Adrenal gland (tissue), 12 donors: ENCODE results near the gene OR52B6. TPM values are rescaled to one million over a fixed set of nuclear protein-coding genes. Genes with fewer than 3 reads are reported as not detected.

Experiments used
- DNase-seq, 7 donors: peaks; one replicate each; pipeline ENCODE4 v3.0.0-alpha.2; 2019 to 2020
- H3K27ac ChIP-seq, 5 donors: fragments of 200-600 bp; sonication (generic) in 4 of 5; 1 replicate in 3 of 5; 2 replicates in 2 of 5; pipeline versions ENCODE4 v1.5.1 to v1.8.0; 2016 to 2020; ENCODE audit warnings: mild to moderate bottlenecking in 1 of 5
- H3K27me3 ChIP-seq: fragments of 200-600 bp; 2 replicates; pipeline ENCODE4 v1.8.0; 2021
- H3K36me3 ChIP-seq, 2 donors: fragments of 200-600 bp; replicated peaks in 1 of 2; 1 replicate in 1 of 2; 2 replicates in 1 of 2; pipeline versions ENCODE4 v1.5.1 to v1.8.0; 2018 to 2022
- H3K4me1 ChIP-seq, 2 donors: fragments of 200-600 bp; replicated peaks in 1 of 2; 1 replicate in 1 of 2; 2 replicates in 1 of 2; pipeline versions ENCODE4 v1.5.1 to v1.8.0; 2018 to 2021
- H3K4me3 ChIP-seq, 4 donors: fragments of 200-600 bp; sonication (generic) in 3 of 4; one replicate each; pipeline ENCODE4 v1.5.1; 2016 to 2018
- H3K9me3 ChIP-seq, 3 donors: fragments of 200-600 bp; sonication (generic) in 1 of 3; replicated peaks in 1 of 3; 1 replicate in 2 of 3; 2 replicates in 1 of 3; pipeline versions ENCODE4 v1.5.1 to v1.8.0; 2016 to 2021
- POLR2A ChIP-seq, 2 donors: fragments of 450-650 bp; IDR thresholded peaks; one replicate each; pipeline ENCODE4 v1.6.1; 2017; ENCODE audit warnings: antibody characterized with exemption in 2 of 2, mild to moderate bottlenecking in 2 of 2, moderate library complexity in 1 of 2
- WGBS, 4 donors: extraction: QIAGEN DNeasy Blood & Tissue Kit in 2 of 4; methylation state at CpG; one replicate each; pipeline versions ENCODE4 v1.1.5 to v1.1.7; 2013 to 2017; 5-methylcytosine and 5-hydroxymethylcytosine counted together
- intact Hi-C, 2 donors: fragments of 100-400 bp; cut with DNase I; formaldehyde crosslinking; loops; one replicate each; pipeline versions ENCODE4 v1.14.1 to v1.15.0; 2022 to 2023
- polyA plus RNA-seq, 3 donors: library from polyadenylated mRNA; stranded (reverse); fragments of 200-250 nt in 2 of 3; fragments of 350-450 nt in 1 of 3; fragmentation: Illumina TruSeq in 1 of 3; extraction: RNeasy Lipid Tissue Mini Kit (QIAGEN cat#74804) in 1 of 3; gene quantifications; one replicate each; pipeline ENCODE4 v1.2.3, GENCODE V29; 2013 to 2014
- total RNA-seq, 9 donors: library from RNA; depleted of rRNA in 4 of 9; stranded (reverse); fragments of >200 nt in 4 of 9; fragments of 120-200 nt in 1 of 9; fragmentation: NEBNext Ultra II Directional in 1 of 9; extraction: Animal tissue kit (Norgen Biotek cat#: 25700) in 1 of 9; gene quantifications; one replicate each; pipeline versions ENCODE4 v1.1.0 to v1.2.4, GENCODE V29; 2013 to 2023
- TF ChIP-seq, protein P1 (sequence below), 6 experiments: fragments of 450-650 bp in 4 of 6; fragments of 200-600 bp in 2 of 6; sonication (generic) in 1 of 6; IDR thresholded peaks; 1 replicate in 5 of 6; 2 replicates in 1 of 6; pipeline versions ENCODE4 v1.5.1 to v1.8.0; 2016 to 2021; ENCODE audit warnings: antibody characterized with exemption in 6 of 6, mild to moderate bottlenecking in 2 of 6, moderate library complexity in 1 of 6
- donor health status: healthy with polysubstance abuse.
- donor health status: Bipolar disorder and iron deficiency.
- donor health status: DM: yes; HTN: yes; CAD: no.
- donor health status: DM: no; HTN: no; CAD: no.
- donor health status: DM: no; HTN: no; CAD: no.
- donor health status: DM: yes; HTN: yes; CAD: no.

The OR52B6 gene
- total and polyA plus RNA-seq, 12 donors = not detected

DNA sequence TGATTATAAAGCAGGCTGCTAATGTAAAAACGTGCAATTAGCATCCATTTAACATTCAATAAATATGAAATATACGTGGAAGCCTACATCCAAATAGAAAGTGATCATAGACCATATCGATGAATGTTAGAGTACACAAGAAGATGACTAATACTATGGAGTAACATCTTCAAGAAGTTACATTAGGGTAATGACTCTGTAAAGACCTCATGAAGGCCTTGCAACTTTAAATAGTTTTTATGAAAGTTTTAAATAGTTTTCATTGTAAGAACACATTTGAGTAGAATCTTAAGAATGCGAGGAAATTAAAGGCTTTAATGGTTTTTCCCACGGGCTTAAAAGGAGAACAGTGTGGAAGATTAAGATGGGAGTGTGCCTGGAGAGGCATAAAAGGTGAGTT is 45.5 kb downstream of the OR52B6 start:
- intact Hi-C loops = no loop called here
- Histone ChIP-seq H3K9me3 (no peaks in the 10 kb centered on the region), H3K4me1 (peaks cover 15 to 21% of the 10 kb centered on the region in 2 donors), H3K27ac (no peak overlapping the region), H3K4me3 (peak overlapping the region in 1 of 4 donors; percentile 56), H3K27me3 (no peaks in the 10 kb centered on the region), H3K36me3 (no peaks in the 10 kb centered on the region)
- DNase-seq = no peak
- TF ChIP-seq, protein P1, sequence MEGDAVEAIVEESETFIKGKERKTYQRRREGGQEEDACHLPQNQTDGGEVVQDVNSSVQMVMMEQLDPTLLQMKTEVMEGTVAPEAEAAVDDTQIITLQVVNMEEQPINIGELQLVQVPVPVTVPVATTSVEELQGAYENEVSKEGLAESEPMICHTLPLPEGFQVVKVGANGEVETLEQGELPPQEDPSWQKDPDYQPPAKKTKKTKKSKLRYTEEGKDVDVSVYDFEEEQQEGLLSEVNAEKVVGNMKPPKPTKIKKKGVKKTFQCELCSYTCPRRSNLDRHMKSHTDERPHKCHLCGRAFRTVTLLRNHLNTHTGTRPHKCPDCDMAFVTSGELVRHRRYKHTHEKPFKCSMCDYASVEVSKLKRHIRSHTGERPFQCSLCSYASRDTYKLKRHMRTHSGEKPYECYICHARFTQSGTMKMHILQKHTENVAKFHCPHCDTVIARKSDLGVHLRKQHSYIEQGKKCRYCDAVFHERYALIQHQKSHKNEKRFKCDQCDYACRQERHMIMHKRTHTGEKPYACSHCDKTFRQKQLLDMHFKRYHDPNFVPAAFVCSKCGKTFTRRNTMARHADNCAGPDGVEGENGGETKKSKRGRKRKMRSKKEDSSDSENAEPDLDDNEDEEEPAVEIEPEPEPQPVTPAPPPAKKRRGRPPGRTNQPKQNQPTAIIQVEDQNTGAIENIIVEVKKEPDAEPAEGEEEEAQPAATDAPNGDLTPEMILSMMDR (IDR thresholded peaks at IDR 0.05) = no peak
- no peak for TF ChIP-seq POLR2A (IDR thresholded peaks at IDR 0.05)
- 68 to 80% (median 75%) methylated on average over 5 of the region's 5 CpGs for WGBS, 4 donors

DNA sequence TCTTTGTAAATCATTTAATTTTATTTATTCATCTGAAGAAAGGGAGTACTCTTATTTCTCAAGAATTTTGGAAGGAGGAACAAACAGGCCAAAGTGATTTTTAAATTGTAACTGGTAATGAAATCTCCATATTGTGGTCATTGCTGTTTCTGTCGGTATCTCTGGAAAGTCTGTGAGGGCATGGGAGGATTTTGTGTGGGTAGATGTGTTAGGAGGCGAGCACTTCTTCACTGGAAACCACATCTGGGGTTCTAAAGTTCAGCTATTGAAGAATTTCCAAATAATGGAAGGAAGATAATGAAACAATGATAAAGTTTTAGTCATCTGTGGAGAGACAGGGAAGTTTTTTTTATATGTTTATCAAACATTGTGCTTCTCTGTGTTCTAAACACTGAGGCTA is 50.7 kb downstream of the OR52B6 start:
- intact Hi-C loops = no loop called here
- Histone ChIP-seq H3K27me3 (no peaks in the 10 kb centered on the region), H3K27ac (no peak overlapping the region), H3K4me3 (no peak overlapping the region), H3K4me1 (peaks cover 0 to under 1% of the 10 kb centered on the region in 2 donors), H3K9me3 (no peaks in the 10 kb centered on the region), H3K36me3 (peaks cover 0 to 24% of the 10 kb centered on the region in 2 donors)
- WGBS, 4 donors = 84 to 90% (median 86%) methylated on average over 2 of the region's 2 CpGs
- DNase-seq = no peak
- TF ChIP-seq, protein P1 (IDR thresholded peaks at IDR 0.05) = no peak
- TF ChIP-seq POLR2A (IDR thresholded peaks at IDR 0.05) = no peak

Other genes starting within 250 kb of the OR52B6 start
- 1 to 10 TPM in 1 of 9 donors, under 1 TPM in 5, not detected in 3; 0.32 to 2.9 (median 0.53) TPM for gene OR51B5, start 237.4 kb upstream of the OR52B6 start, total RNA-seq
- gene OR51B5, start 237.4 kb upstream of the OR52B6 start, polyA plus RNA-seq = under 1 TPM in 2 of 3 donors, not detected in 1; 0.16 TPM
- not detected for gene OR51B6, start 229.4 kb upstream of the OR52B6 start, total RNA-seq
- gene OR51B6, start 229.4 kb upstream of the OR52B6 start, polyA plus RNA-seq = not detected
- gene OR51M1, start 197.1 kb upstream of the OR52B6 start, total RNA-seq = not detected
- gene OR51M1, start 197.1 kb upstream of the OR52B6 start, polyA plus RNA-seq = not detected
- gene OR51Q1, start 158.8 kb upstream of the OR52B6 start, total RNA-seq = not detected
- not detected for gene OR51Q1, start 158.8 kb upstream of the OR52B6 start, polyA plus RNA-seq
- under 1 TPM in 3 of 9 donors, not detected in 6; 0.34 to 0.94 (median 0.61) TPM for gene OR51I1, start 139.4 kb upstream of the OR52B6 start, total RNA-seq
- not detected for gene OR51I1, start 139.4 kb upstream of the OR52B6 start, polyA plus RNA-seq
- not detected for gene OR51I2, start 131.6 kb upstream of the OR52B6 start, total RNA-seq
- gene OR51I2, start 131.6 kb upstream of the OR52B6 start, polyA plus RNA-seq = not detected
- gene OR52D1, start 92.2 kb upstream of the OR52B6 start, total RNA-seq = not detected
- gene OR52D1, start 92.2 kb upstream of the OR52B6 start, polyA plus RNA-seq = not detected
- under 1 TPM in 6 of 9 donors, not detected in 3; 0.25 to 0.67 (median 0.48) TPM for gene UBQLN3, start 70.9 kb upstream of the OR52B6 start, total RNA-seq
- gene UBQLN3, start 70.9 kb upstream of the OR52B6 start, polyA plus RNA-seq = not detected
- gene UBQLNL, start 64.2 kb upstream of the OR52B6 start, total RNA-seq = 1 to 10 TPM in 3 of 9 donors, under 1 TPM in 5, not detected in 1; 0.29 to 1.4 (median 0.65) TPM
- 1 to 10 TPM in 2 of 3 donors, under 1 TPM in 1; 0.26 to 1.1 (median 1.0) TPM for gene UBQLNL, start 64.2 kb upstream of the OR52B6 start, polyA plus RNA-seq
- gene OR52H1, start 32.3 kb upstream of the OR52B6 start, total RNA-seq = 1 to 10 TPM in 2 of 9 donors, under 1 TPM in 2, not detected in 5; 0.22 to 1.6 (median 0.69) TPM
- gene OR52H1, start 32.3 kb upstream of the OR52B6 start, polyA plus RNA-seq = not detected
- 10 to 100 TPM in 1 of 9 donors, 1 to 10 TPM in 8; 2.9 to 29.3 (median 5.3) TPM for gene TRIM6, start 15.8 kb downstream of the OR52B6 start, total RNA-seq
- gene TRIM6, start 15.8 kb downstream of the OR52B6 start, polyA plus RNA-seq = 1 to 10 TPM; 2.3 to 6.0 (median 3.6) TPM
- 10 to 100 TPM in 7 of 9 donors, 1 to 10 TPM in 2; 5.9 to 22.1 (median 12.0) TPM for gene TRIM34, start 44.1 kb downstream of the OR52B6 start, total RNA-seq
- gene TRIM34, start 44.1 kb downstream of the OR52B6 start, polyA plus RNA-seq = 10 to 100 TPM in 1 of 3 donors, 1 to 10 TPM in 2; 5.0 to 11.2 (median 7.6) TPM
- gene TRIM5, start 104.2 kb downstream of the OR52B6 start, total RNA-seq = 10 to 100 TPM; 23.1 to 36.4 (median 31.5) TPM
- 10 to 100 TPM in 2 of 3 donors, 1 to 10 TPM in 1; 8.2 to 33.5 (median 12.6) TPM for gene TRIM5, start 104.2 kb downstream of the OR52B6 start, polyA plus RNA-seq
- gene TRIM22, start 108.9 kb downstream of the OR52B6 start, total RNA-seq = 10 to 100 TPM in 8 of 9 donors, 1 to 10 TPM in 1; 5.1 to 71.8 (median 27.2) TPM
- 10 to 100 TPM; 15.7 to 23.2 (median 18.0) TPM for gene TRIM22, start 108.9 kb downstream of the OR52B6 start, polyA plus RNA-seq
- not detected for gene OR56B1, start 155.6 kb downstream of the OR52B6 start, total RNA-seq
- gene OR56B1, start 155.6 kb downstream of the OR52B6 start, polyA plus RNA-seq = not detected
- gene OR52N4, start 173.4 kb downstream of the OR52B6 start, total RNA-seq = not detected
- gene OR52N4, start 173.4 kb downstream of the OR52B6 start, polyA plus RNA-seq = under 1 TPM in 2 of 3 donors, not detected in 1; 0.11 to 0.37 TPM
- under 1 TPM in 1 of 9 donors, not detected in 8; 0.11 TPM for gene OR52N5, start 202.5 kb downstream of the OR52B6 start, total RNA-seq
- not detected for gene OR52N5, start 202.5 kb downstream of the OR52B6 start, polyA plus RNA-seq
- not detected for gene OR52N1, start 210.4 kb downstream of the OR52B6 start, total RNA-seq
- gene OR52N1, start 210.4 kb downstream of the OR52B6 start, polyA plus RNA-seq = not detected
- not detected for gene OR52N2, start 228.0 kb downstream of the OR52B6 start, total RNA-seq
- not detected for gene OR52N2, start 228.0 kb downstream of the OR52B6 start, polyA plus RNA-seq